ENCODE results near the gene TUBA4A. TPM values are rescaled to one million over a fixed set of nuclear protein-coding genes. Genes with fewer than 3 reads are reported as not detected.
"Not testable (repeated sequence)": the region's sequence is repeated elsewhere in the genome, so short reads cannot be mapped to it uniquely, and the experiment has no call there.

TUBA4A gene
- total and polyA plus RNA-seq, 7 donors = 47.1 to 109 (median 74.4) TPM

DNA sequence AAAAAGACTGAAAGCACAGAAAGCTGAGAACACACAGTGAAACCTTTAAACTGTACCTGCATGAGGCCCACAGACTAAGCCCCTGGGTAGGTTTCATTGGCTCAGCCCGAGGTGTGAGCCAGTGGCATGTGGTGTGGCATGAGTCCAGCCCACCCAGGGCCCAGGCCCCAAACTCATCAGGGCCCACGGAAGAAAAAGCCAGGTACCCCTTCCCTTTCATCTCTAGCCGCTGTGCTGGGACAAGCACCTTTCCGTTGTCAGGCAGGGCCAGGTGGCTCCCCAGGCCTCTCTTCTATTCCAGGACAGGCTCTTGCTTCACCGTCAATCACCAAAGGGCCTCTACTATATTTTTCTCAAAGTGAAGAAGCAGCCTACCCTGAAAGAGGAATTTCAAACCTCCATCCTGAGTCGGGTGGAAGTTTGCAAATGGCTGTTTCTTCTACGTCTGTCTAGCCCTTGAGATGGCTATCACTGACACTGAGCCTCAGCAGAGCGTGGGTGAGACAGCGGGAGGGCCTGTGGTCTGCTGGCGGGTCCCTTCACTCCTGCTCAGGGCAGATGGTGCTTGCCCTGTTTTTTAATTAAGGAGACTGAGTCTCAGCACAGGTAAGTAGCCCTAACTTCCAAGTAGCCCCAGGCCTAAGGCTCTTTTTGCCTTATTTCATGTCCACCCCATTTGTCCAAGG, 34.0 kb upstream of the TUBA4A start:
- Histone ChIP-seq H3K36me3 (peaks cover 24 to 33% (median 29%) of the 10 kb centered on the region in 4 donors), H3K27ac (peak overlapping the region in 1 of 4 donors; percentile 82), H3K4me1 (peaks cover 0 to 15% (median 12%) of the 10 kb centered on the region in 4 donors), H3K9me3 (no peaks in the 10 kb centered on the region), H3K27me3 (no peaks in the 10 kb centered on the region), H3K4me3 (no peak overlapping the region)
- WGBS, 2 donors = 89 to 90% methylated on average over 10 of the region's 10 CpGs
- TF ChIP-seq EP300 (IDR thresholded peaks at IDR 0.05) (no peak), POLR2A (IDR thresholded peaks at IDR 0.05) (no peak), POLR2AphosphoS5 (IDR thresholded peaks at IDR 0.05) (no peak)
- TF ChIP-seq, protein P1, sequence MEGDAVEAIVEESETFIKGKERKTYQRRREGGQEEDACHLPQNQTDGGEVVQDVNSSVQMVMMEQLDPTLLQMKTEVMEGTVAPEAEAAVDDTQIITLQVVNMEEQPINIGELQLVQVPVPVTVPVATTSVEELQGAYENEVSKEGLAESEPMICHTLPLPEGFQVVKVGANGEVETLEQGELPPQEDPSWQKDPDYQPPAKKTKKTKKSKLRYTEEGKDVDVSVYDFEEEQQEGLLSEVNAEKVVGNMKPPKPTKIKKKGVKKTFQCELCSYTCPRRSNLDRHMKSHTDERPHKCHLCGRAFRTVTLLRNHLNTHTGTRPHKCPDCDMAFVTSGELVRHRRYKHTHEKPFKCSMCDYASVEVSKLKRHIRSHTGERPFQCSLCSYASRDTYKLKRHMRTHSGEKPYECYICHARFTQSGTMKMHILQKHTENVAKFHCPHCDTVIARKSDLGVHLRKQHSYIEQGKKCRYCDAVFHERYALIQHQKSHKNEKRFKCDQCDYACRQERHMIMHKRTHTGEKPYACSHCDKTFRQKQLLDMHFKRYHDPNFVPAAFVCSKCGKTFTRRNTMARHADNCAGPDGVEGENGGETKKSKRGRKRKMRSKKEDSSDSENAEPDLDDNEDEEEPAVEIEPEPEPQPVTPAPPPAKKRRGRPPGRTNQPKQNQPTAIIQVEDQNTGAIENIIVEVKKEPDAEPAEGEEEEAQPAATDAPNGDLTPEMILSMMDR (IDR thresholded peaks at IDR 0.05) = no peak
- intact Hi-C loops (cut with DNase I) = no loop called here
- DNase-seq = peak; percentile 51

DNA sequence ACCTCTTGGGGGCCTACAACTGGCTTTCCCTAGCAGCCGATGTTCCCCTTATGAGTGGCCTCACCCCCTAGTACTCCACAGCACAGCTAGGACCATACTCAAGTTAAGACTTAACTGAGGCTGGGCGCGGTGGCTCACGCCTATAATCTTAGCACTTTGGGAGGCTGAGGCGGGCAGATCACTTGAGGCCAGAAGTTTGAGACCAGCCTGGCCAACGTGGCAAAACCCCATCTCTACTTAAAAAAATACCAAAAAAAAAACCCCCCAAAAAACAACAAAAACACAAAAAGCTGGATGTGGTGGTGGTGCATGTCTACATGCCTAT, 33.4 kb upstream of the TUBA4A start:
- DNase-seq = not testable (repeated sequence)
- 86 to 90% methylated on average over 6 of the region's 6 CpGs for WGBS, 2 donors

GRCh38 chr2:219286436-219287115, 32.9 kb upstream of the TUBA4A start:
- no peak for TF ChIP-seq POLR2AphosphoS5 (IDR thresholded peaks at IDR 0.05)
- TF ChIP-seq POLR2A (IDR thresholded peaks at IDR 0.05) = no peak
- TF ChIP-seq, protein P1 (IDR thresholded peaks at IDR 0.05) = no peak
- TF ChIP-seq EP300 (IDR thresholded peaks at IDR 0.05) = no peak
- intact Hi-C loops (cut with DNase I) = no loop called here
- peaks cover 0 to 20% (median 14%) of the 10 kb centered on the region in 4 donors for H3K4me1 ChIP-seq
- H3K27me3 ChIP-seq = no peaks in the 10 kb centered on the region
- peaks cover 28 to 44% (median 38%) of the 10 kb centered on the region in 4 donors for H3K36me3 ChIP-seq
- H3K27ac ChIP-seq = peak overlapping the region in 3 of 4 donors; percentile 19 to 40 (median 32)
- no peak overlapping the region for H3K4me3 ChIP-seq
- 84 to 87% methylated on average over 12 of the region's 12 CpGs for WGBS, 2 donors
- peak; percentile 61 for DNase-seq
- H3K9me3 ChIP-seq = no peaks in the 10 kb centered on the region

More for the DNA sequence above, 33.4 kb upstream of the TUBA4A start:
- H3K9me3 ChIP-seq; intact Hi-C loops (cut with DNase I); H3K4me3 ChIP-seq; H3K27me3 ChIP-seq: not testable (repeated sequence)
- peaks cover 0 to 15% (median 12%) of the 10 kb centered on the region in 4 donors for H3K4me1 ChIP-seq
- H3K27ac ChIP-seq = peak overlapping the region in 3 of 4 donors; percentile 19 to 40 (median 32)
- H3K36me3 ChIP-seq = peaks cover 25 to 39% (median 33%) of the 10 kb centered on the region in 4 donors

- peaks cover 28 to 50% (median 42%) of the 10 kb centered on the region in 4 donors for H3K36me3 ChIP-seq
- TF ChIP-seq POLR2A (IDR thresholded peaks at IDR 0.05) (no peak), POLR2AphosphoS5 (IDR thresholded peaks at IDR 0.05) (no peak), EP300 (IDR thresholded peaks at IDR 0.05) (no peak)
- TF ChIP-seq, protein P1 (IDR thresholded peaks at IDR 0.05) = no peak
- WGBS, 2 donors = 87 to 92% methylated on average over 17 of the region's 17 CpGs
- H3K27ac ChIP-seq = peak overlapping the region; percentile 14 to 33 (median 26)
- intact Hi-C loops (cut with DNase I) = no loop called here
- no peaks in the 10 kb centered on the region for H3K9me3 ChIP-seq
- peak; percentile 67 for DNase-seq
- H3K27me3 ChIP-seq = no peaks in the 10 kb centered on the region
- peaks cover 0 to 26% (median 19%) of the 10 kb centered on the region in 4 donors for H3K4me1 ChIP-seq
- H3K4me3 ChIP-seq = no peak overlapping the region
Measured at GRCh38 chr2:219285894-219286425, 32.2 kb upstream of the TUBA4A start.

DNA sequence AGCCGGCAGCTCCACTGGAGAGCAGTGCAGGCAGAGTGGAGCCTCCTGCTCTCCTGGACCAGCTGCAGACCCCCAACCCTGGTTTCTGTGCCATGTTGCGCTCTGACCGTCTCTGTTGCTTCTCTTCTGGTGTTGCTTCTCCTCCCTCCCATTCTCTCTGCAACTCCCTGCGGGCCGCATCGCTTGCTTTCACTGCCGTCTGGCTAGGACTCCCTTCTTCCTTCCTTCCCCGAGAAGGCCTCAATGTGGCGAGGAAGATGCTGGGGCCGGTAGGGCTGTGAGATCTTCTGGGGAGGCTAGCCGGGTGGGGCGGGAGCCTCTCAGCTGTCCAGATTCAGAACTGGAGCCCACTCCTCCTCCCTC, 31.6 kb upstream of the TUBA4A start:
- H3K4me3 ChIP-seq = no peak overlapping the region
- TF ChIP-seq, protein P1 (IDR thresholded peaks at IDR 0.05) = no peak
- H3K27ac ChIP-seq = peak overlapping the region in 3 of 4 donors; percentile 14 to 33 (median 32)
- peaks cover 28 to 56% (median 45%) of the 10 kb centered on the region in 4 donors for H3K36me3 ChIP-seq
- intact Hi-C loops (cut with DNase I) = no loop called here
- H3K9me3 ChIP-seq = no peaks in the 10 kb centered on the region
- no peak for DNase-seq
- WGBS, 2 donors = 95 to 97% methylated on average over 12 of the region's 12 CpGs
- H3K27me3 ChIP-seq = no peaks in the 10 kb centered on the region
- peaks cover 0 to 32% (median 26%) of the 10 kb centered on the region in 4 donors for H3K4me1 ChIP-seq
